H9 (cell line): ENCODE results near the gene LMNTD2. TPM values are rescaled to one million over a fixed set of nuclear protein-coding genes. Genes with fewer than 3 reads are reported as not detected.

ENCODE experiments used
- DNase-seq: peaks from one replicate; pipeline ENCODE4 v3.0.0-alpha.2; 2017
- H2AFZ ChIP-seq: one replicate; pipeline ENCODE4 v1.6.1; 2013; ENCODE audit warnings: mild to moderate bottlenecking, low read length, control low read depth, moderate library complexity
- H2AK5ac ChIP-seq: 2 replicates; pipeline ENCODE4 v1.6.1; 2013; ENCODE audit warnings: low read length, control low read depth, mixed read lengths; ENCODE audit not compliant: insufficient read length
- H2BK120ac ChIP-seq: one replicate; pipeline ENCODE4 v1.6.1; 2013; ENCODE audit warnings: low read depth, mild to moderate bottlenecking, low read length, control low read depth, inconsistent platforms; ENCODE audit not compliant: poor library complexity, severe bottlenecking
- H2BK12ac ChIP-seq: 2 replicates; pipeline ENCODE4 v1.6.1; 2013; ENCODE audit warnings: low read length, control low read depth, mixed read lengths, low read depth; ENCODE audit not compliant: insufficient read length
- H2BK15ac ChIP-seq: 2 replicates; pipeline ENCODE4 v1.6.1; 2013; ENCODE audit warnings: low read depth, low read length, control low read depth
- H2BK20ac ChIP-seq: one replicate; pipeline ENCODE4 v1.6.1; 2013; ENCODE audit warnings: low read depth, mild to moderate bottlenecking, low read length, control low read depth, inconsistent platforms; ENCODE audit not compliant: poor library complexity, severe bottlenecking
- H2BK5ac ChIP-seq: 2 replicates; pipeline ENCODE4 v1.6.1; 2013; ENCODE audit warnings: low read length, control low read depth, mixed read lengths; ENCODE audit not compliant: insufficient read length
- H3K14ac ChIP-seq: 2 replicates; pipeline ENCODE4 v1.6.1; 2013; ENCODE audit warnings: low read length, control low read depth; ENCODE audit not compliant: insufficient read depth
- H3K18ac ChIP-seq: 2 replicates; pipeline ENCODE4 v1.6.1; 2013; ENCODE audit warnings: low read depth, mild to moderate bottlenecking, mixed read lengths, low read length, control low read depth; ENCODE audit not compliant: insufficient read length
- H3K23ac ChIP-seq: 2 replicates; pipeline ENCODE4 v1.6.1; 2013; ENCODE audit warnings: low read length, control low read depth, mixed read lengths, low read depth; ENCODE audit not compliant: insufficient read length
- H3K23me2 ChIP-seq: 2 replicates; pipeline ENCODE4 v1.6.1; 2013; ENCODE audit warnings: low read depth, mild to moderate bottlenecking, mixed read lengths, low read length, control low read depth; ENCODE audit not compliant: insufficient read length, poor library complexity, severe bottlenecking
- H3K27ac ChIP-seq: 2 replicates; pipeline ENCODE4 v1.5.1; 2013; ENCODE audit warnings: low read length, control low read depth, mixed read lengths, low read depth; ENCODE audit not compliant: insufficient read length
- H3K27me3 ChIP-seq: 2 replicates; pipeline ENCODE4 v1.6.1; 2013; ENCODE audit warnings: low read length, control low read depth, inconsistent platforms; ENCODE audit not compliant: insufficient read depth
- H3K4ac ChIP-seq: 2 replicates; pipeline ENCODE4 v1.6.1; 2013; ENCODE audit warnings: low read depth, mild to moderate bottlenecking, control low read depth, inconsistent platforms, low read length, moderate library complexity
- H3K4me1 ChIP-seq: 2 replicates; pipeline ENCODE4 v1.6.1; 2013; ENCODE audit warnings: low read length, control low read depth, inconsistent platforms; ENCODE audit not compliant: insufficient read depth
- H3K4me2 ChIP-seq: 2 replicates; pipeline ENCODE4 v1.6.1; 2013; ENCODE audit warnings: low read length, control low read depth, mixed read lengths; ENCODE audit not compliant: insufficient read length, insufficient read depth
- H3K56ac ChIP-seq: 2 replicates; pipeline ENCODE4 v1.6.1; 2013; ENCODE audit warnings: low read depth, mild to moderate bottlenecking, mixed read lengths, low read length, control low read depth; ENCODE audit not compliant: insufficient read length
- H3K79me1 ChIP-seq: 2 replicates; pipeline ENCODE4 v1.6.1; 2013; ENCODE audit warnings: low read depth, mild to moderate bottlenecking, moderate library complexity, low read length, control low read depth, inconsistent platforms; ENCODE audit not compliant: insufficient read depth, poor library complexity, severe bottlenecking
- H3K79me2 ChIP-seq: 2 replicates; pipeline ENCODE4 v1.6.1; 2013; ENCODE audit warnings: low read length, control low read depth, inconsistent platforms; ENCODE audit not compliant: insufficient read depth
- H3K9ac ChIP-seq: 2 replicates; pipeline ENCODE4 v1.6.1; 2013; ENCODE audit warnings: low read length, control low read depth, mixed read lengths; ENCODE audit not compliant: insufficient read length; ENCODE audit errors: extremely low read depth
- H3K9me3 ChIP-seq: one replicate; pipeline ENCODE4 v1.6.1; 2013; ENCODE audit warnings: low read depth, low read length, inconsistent platforms; ENCODE audit not compliant: control insufficient read depth
- H3T11ph ChIP-seq: one replicate; pipeline ENCODE4 v1.6.1; 2013; ENCODE audit warnings: mild to moderate bottlenecking, low read length, control low read depth, inconsistent platforms
- H4K20me1 ChIP-seq: one replicate; pipeline ENCODE4 v1.6.1; 2013; ENCODE audit not compliant: control insufficient read depth, insufficient read length, insufficient read depth
- H4K5ac ChIP-seq: 2 replicates; pipeline ENCODE4 v1.6.1; 2013; ENCODE audit warnings: low read depth, mild to moderate bottlenecking, mixed read lengths, low read length, control low read depth; ENCODE audit not compliant: insufficient read length
- H4K8ac ChIP-seq: replicated peaks from 2 replicates; pipeline ENCODE4 v1.6.1; 2013; ENCODE audit warnings: low read length, control low read depth, mixed read lengths, low read depth; ENCODE audit not compliant: insufficient read length
- H4K91ac ChIP-seq: 2 replicates; pipeline ENCODE4 v1.6.1; 2013; ENCODE audit warnings: low read depth, mild to moderate bottlenecking, moderate library complexity, mixed read lengths, low read length, control low read depth; ENCODE audit not compliant: insufficient read length
- H3K27ac Mint-ChIP-seq, 3 experiments: 2 replicates in 2 of 3; 3 replicates in 1 of 3; pipeline ENCODE4 v1.8.0; 2020 to 2021; ENCODE audit warnings: mixed read lengths in 3 of 3, mild to moderate bottlenecking in 1 of 3, moderate library complexity in 1 of 3
- H3K27me3 Mint-ChIP-seq: 2 replicates; pipeline ENCODE4 v1.8.0; 2021; ENCODE audit warnings: low read depth, mild to moderate bottlenecking, moderate library complexity, mixed read lengths
- H3K36me3 Mint-ChIP-seq, 3 experiments: 2 replicates in 2 of 3; 3 replicates in 1 of 3; pipeline ENCODE4 v1.8.0; 2020 to 2021; ENCODE audit warnings: low read depth in 3 of 3, mixed read lengths in 3 of 3; ENCODE audit not compliant: insufficient read depth in 1 of 3
- H3K4me1 Mint-ChIP-seq, 2 experiments: 2 replicates each; pipeline ENCODE4 v1.8.0; 2020; ENCODE audit warnings: mixed read lengths in 2 of 2
- H3K4me3 Mint-ChIP-seq, 2 experiments: 2 replicates in 1 of 2; 3 replicates in 1 of 2; pipeline ENCODE4 v1.8.0; 2020 to 2021; ENCODE audit warnings: mild to moderate bottlenecking in 2 of 2, mixed read lengths in 2 of 2, moderate library complexity in 1 of 2
- H3K9me3 Mint-ChIP-seq, 2 experiments: 2 replicates in 1 of 2; 3 replicates in 1 of 2; pipeline ENCODE4 v1.8.0; 2020; ENCODE audit warnings: mild to moderate bottlenecking in 2 of 2, mixed read lengths in 2 of 2, moderate library complexity in 1 of 2
- CTCF ChIP-seq: fragments of 200-600 bp; sonication (generic); conservative IDR thresholded peaks from 3 replicates; pipeline ENCODE4 v1.8.0; 2021; ENCODE audit warnings: antibody characterized with exemption, mild to moderate bottlenecking
- WGBS: extraction: QIAGEN DNeasy Blood & Tissue Kit; methylation state at CpG from one replicate; pipeline ENCODE4 v1.1.7; 2013; ENCODE audit warnings: missing lambda C conversion rate, low lambda C conversion rate, mixed read lengths; ENCODE audit not compliant: insufficient read length; ENCODE audit errors: extremely low coverage; 5-methylcytosine and 5-hydroxymethylcytosine counted together
- total RNA-seq: library from RNA; stranded (reverse); gene quantifications from 2 replicates; pipeline ENCODE4 v1.2.1, GENCODE V29; 2021

LMNTD2 gene
- total RNA-seq, 1 experiment from 2014 or later, result 4.7 TPM

DNA sequence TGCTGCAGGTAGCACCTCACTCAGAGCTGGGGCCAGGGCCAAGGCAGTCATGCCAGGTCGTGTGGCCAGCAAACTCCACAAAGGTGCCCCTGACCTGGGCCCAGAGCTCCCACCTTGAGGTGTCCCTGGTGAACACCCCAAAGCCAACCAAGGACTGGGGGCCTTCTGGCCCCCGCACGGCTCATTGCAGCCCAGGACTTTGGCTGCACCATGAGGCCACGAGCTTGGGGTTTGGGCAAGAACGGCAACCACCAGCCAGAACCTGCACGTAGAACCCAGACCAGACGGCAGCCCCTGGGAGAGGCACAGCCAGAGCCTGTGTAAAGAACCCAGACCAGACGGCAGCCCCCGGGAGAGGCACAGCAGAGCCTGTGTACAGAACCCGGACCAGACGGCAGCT lies 15.4 kb downstream of the LMNTD2 start:
- no peak overlapping the region for H2BK120ac ChIP-seq
- H2AFZ ChIP-seq, result no peak overlapping the region
- no peak overlapping the region for H3K4me3 Mint-ChIP-seq
- no peak overlapping the region for H2BK5ac ChIP-seq
- no peak overlapping the region for H2AK5ac ChIP-seq
- H4K91ac ChIP-seq, result no peak overlapping the region
- TF ChIP-seq CTCF, result no peak
- DNase-seq, result no peak
- no peak overlapping the region for H2BK20ac ChIP-seq
- no CpG with 5 or more reads among the region's 11 CpGs for WGBS
- no peaks in the 10 kb centered on the region for H3K79me1 ChIP-seq
- no peak overlapping the region for H2BK12ac ChIP-seq
- no peaks in the 10 kb centered on the region for H3K23me2 ChIP-seq
- no peaks in the 10 kb centered on the region for H3K79me2 ChIP-seq
- H3K4ac ChIP-seq, result no peak overlapping the region
- H3K56ac ChIP-seq, result no peak overlapping the region
- no peak overlapping the region for H3K14ac ChIP-seq
- H3K23ac ChIP-seq, result no peak overlapping the region
- peaks cover 0 to 2% of the 10 kb centered on the region in 2 experiments; a peak in 2 of 5 replicates for H3K9me3 Mint-ChIP-seq
- H3K27ac Mint-ChIP-seq, result no peak overlapping the region
- H3T11ph ChIP-seq, result no peak overlapping the region
- no peak overlapping the region for H4K5ac ChIP-seq
- H3K4me1 ChIP-seq, result no peaks in the 10 kb centered on the region
- H3K27me3 ChIP-seq, result no peaks in the 10 kb centered on the region
- no peaks in the 10 kb centered on the region for H4K20me1 ChIP-seq
- H3K36me3 Mint-ChIP-seq, result peaks cover 2 to 7% (median 5%) of the 10 kb centered on the region in 3 experiments; a peak in 5 of 7 replicates
- no peak overlapping the region for H4K8ac ChIP-seq
- peaks cover 3 to 5% of the 10 kb centered on the region in 2 experiments; a peak in 2 of 4 replicates for H3K4me1 Mint-ChIP-seq
- no peak overlapping the region for H3K27ac ChIP-seq
- H2BK15ac ChIP-seq, result no peak overlapping the region
- no peak overlapping the region for H3K18ac ChIP-seq
- H3K4me2 ChIP-seq, result no peak overlapping the region
- H3K9ac ChIP-seq, result no peak overlapping the region
- no peaks in the 10 kb centered on the region for H3K9me3 ChIP-seq
- H3K27me3 Mint-ChIP-seq, result peaks cover 3% of the 10 kb centered on the region; the same call in 1 of the 2 replicates
